Left lung (tissue), 10 donors: Measurements from ENCODE around the gene LARP1B. TPM values are rescaled to one million over a fixed set of nuclear protein-coding genes. Genes with fewer than 3 reads are reported as not detected.
"Not testable (repeated sequence)": the region's sequence is repeated elsewhere in the genome, so short reads cannot be mapped to it uniquely, and the experiment has no call there.

ENCODE experiments used
- ATAC-seq: fragments of 200-7000 bp; cut with Tn5 transposase; one replicate; pipeline ENCODE4 v1.9.1; 2020; ENCODE audit warnings: moderate library complexity
- DNase-seq, 4 donors: peaks; one replicate each; pipeline ENCODE4 v3.0.0-alpha.2; 2013 to 2020
- H3K27ac ChIP-seq, 2 donors: fragments of 200-600 bp; sonication (generic) in 1 of 2; one replicate each; pipeline versions ENCODE4 v1.5.0 to v1.8.0; 2020 to 2021
- H3K27me3 ChIP-seq, 2 donors: fragments of 200-600 bp; sonication (generic) in 1 of 2; one replicate each; pipeline versions ENCODE4 v1.5.0 to v1.8.0; 2020 to 2021
- H3K36me3 ChIP-seq, 2 donors: fragments of 200-600 bp; sonication (generic) in 1 of 2; one replicate each; pipeline versions ENCODE4 v1.5.0 to v1.8.0; 2020 to 2021
- H3K4me1 ChIP-seq, 2 donors: fragments of 200-600 bp; one replicate each; pipeline ENCODE4 v1.8.0; 2021
- H3K4me3 ChIP-seq, 2 donors: fragments of 200-600 bp; sonication (generic) in 1 of 2; one replicate each; pipeline versions ENCODE4 v1.5.0 to v1.8.0; 2020 to 2021; ENCODE audit warnings: mild to moderate bottlenecking in 1 of 2
- H3K9me3 ChIP-seq, 2 donors: fragments of 200-600 bp; sonication (generic) in 1 of 2; one replicate each; pipeline versions ENCODE4 v1.5.0 to v1.8.0; 2020 to 2021
- intact Hi-C, 2 donors: fragments of 100-400 bp; cut with DNase I; formaldehyde crosslinking; loops; one replicate each; pipeline versions ENCODE4 v1.11.2 to v1.14.2; 2022
- polyA plus RNA-seq, 6 donors: library from polyadenylated mRNA; unstranded; fragments of 120-200 nt; gene quantifications; one replicate each; pipeline ENCODE4 v1.2.1, GENCODE V29; 2013; ENCODE audit not compliant: insufficient read length in 6 of 6
- total RNA-seq, 2 donors: library from RNA; stranded (reverse); fragmentation: NEBNext Ultra II Directional; extraction: Animal tissue kit (Norgen Biotek cat#: 25700); gene quantifications; one replicate each; pipeline ENCODE4 v1.2.1, GENCODE V29; 2021
- TF ChIP-seq, protein P1 (sequence below), 2 donors: fragments of 200-600 bp; sonication (generic) in 1 of 2; IDR thresholded peaks; one replicate each; pipeline versions ENCODE4 v1.5.0 to v1.8.0; 2021; ENCODE audit warnings: antibody characterized with exemption in 2 of 2
- donor health status: DM: no; HTN: yes; CAD: no.
- donor health status: DM: no; HTN: no; CAD: no.

The LARP1B gene
- total and polyA plus RNA-seq, 8 donors, result 14.5 to 19.7 (median 17.2) TPM

DNA sequence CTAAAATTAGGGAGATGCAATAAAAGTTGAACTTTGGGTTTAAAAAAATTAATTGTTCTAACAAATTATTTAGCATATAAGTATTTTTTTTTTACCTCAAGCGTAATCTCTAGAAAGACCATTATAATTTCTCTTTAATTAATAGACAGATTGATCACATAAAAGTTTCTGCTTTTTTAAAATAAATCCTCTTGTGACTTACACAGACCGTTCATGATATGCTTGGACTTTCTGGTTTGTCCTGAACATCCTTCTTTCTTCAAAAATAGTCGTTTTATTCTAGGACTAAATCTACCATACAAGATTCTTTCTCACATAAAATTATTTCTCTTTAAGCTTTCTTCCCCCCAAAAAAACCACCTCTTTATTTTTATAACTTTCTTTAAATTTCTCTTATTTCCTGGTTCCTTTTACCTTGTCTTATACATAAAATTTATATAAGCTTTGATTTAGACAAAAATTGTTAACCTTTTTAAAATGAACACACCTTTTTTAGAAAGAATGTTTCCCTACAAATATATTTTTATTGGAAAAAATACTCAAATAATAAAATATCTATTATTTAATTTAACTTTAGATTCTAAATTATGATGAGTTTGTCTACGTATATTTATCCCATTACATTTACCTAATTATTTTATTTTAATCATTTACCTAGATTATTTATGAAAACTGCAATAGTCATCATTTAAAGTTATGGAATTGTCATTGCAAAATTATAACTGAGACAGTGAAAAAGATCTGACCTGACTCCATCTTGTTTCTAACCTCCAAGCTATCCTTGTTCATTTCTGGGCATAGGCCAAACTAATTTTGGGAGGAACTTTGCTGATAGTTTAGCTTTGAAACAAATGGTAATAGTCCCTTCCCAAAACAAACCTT, 188.9 kb downstream of the LARP1B start:
- ATAC-seq (no peak), DNase-seq (no peak)

DNA sequence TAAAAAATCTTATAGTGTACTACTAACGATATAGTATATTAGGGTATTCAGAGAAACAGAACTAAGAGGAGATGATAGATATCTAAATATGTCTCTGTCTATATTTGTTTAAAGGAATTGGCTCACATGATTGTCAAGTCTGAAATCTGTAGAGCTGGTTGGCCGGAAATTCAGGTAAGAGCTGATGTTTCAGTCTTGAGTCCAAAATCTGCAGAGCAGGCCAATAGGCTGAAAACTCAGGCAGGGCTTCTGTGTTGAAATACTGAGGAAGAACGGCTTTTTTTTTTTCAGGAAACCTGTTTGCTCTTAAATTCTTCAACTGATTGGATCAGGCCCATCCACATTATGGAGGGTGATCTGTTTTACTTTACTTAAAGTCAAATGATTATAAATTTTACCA, 194.8 kb downstream of the LARP1B start:
- ATAC-seq, result no peak
- intact Hi-C loops, result no loop called here
- no peak overlapping the region for H3K4me3 ChIP-seq

More for the DNA sequence above, 188.9 kb downstream of the LARP1B start:
- Histone ChIP-seq H3K9me3 (peaks cover 4 to 28% of the 10 kb centered on the region in 2 donors), H3K27me3 (no peaks in the 10 kb centered on the region), H3K4me3 (no peak overlapping the region), H3K4me1 (no peaks in the 10 kb centered on the region), H3K27ac (no peak overlapping the region), H3K36me3 (no peaks in the 10 kb centered on the region)
- intact Hi-C loops, result no loop called here
- TF ChIP-seq, protein P1, sequence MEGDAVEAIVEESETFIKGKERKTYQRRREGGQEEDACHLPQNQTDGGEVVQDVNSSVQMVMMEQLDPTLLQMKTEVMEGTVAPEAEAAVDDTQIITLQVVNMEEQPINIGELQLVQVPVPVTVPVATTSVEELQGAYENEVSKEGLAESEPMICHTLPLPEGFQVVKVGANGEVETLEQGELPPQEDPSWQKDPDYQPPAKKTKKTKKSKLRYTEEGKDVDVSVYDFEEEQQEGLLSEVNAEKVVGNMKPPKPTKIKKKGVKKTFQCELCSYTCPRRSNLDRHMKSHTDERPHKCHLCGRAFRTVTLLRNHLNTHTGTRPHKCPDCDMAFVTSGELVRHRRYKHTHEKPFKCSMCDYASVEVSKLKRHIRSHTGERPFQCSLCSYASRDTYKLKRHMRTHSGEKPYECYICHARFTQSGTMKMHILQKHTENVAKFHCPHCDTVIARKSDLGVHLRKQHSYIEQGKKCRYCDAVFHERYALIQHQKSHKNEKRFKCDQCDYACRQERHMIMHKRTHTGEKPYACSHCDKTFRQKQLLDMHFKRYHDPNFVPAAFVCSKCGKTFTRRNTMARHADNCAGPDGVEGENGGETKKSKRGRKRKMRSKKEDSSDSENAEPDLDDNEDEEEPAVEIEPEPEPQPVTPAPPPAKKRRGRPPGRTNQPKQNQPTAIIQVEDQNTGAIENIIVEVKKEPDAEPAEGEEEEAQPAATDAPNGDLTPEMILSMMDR (IDR thresholded peaks at IDR 0.05), result no peak

DNA sequence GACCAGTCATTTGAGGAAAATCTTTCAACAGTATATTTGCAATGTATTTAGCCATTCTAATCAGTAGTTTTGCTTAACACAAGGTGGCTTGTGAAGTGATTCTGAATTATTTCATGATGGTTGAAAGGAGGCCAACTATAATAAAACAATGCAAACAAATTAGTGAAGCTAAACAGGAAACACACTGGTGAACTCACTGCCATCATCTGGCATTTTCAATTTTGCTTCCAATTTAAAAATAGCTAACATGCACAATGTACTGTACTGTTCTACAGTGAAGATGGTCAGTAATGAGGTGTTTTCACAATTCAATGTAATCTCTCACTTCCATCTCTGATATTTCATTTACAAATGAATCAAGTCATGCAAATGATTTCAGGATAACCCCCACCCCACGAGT, 195.4 kb downstream of the LARP1B start:
- ATAC-seq (no peak), DNase-seq (no peak)
- intact Hi-C loops, result no loop called here
- H3K27ac ChIP-seq, result no peak overlapping the region
- TF ChIP-seq, protein P1 (IDR thresholded peaks at IDR 0.05), result no peak
- H3K36me3 ChIP-seq, result no peaks in the 10 kb centered on the region
- H3K4me1 ChIP-seq, result no peaks in the 10 kb centered on the region
- H3K27me3 ChIP-seq, result no peaks in the 10 kb centered on the region
- H3K4me3 ChIP-seq, result no peak overlapping the region
- H3K9me3 ChIP-seq, result no peaks in the 10 kb centered on the region

More for the DNA sequence above, 194.8 kb downstream of the LARP1B start:
- Histone ChIP-seq H3K9me3 (no peaks in the 10 kb centered on the region), H3K27me3 (no peaks in the 10 kb centered on the region), H3K27ac (no peak overlapping the region), H3K4me1 (no peaks in the 10 kb centered on the region), H3K36me3 (no peaks in the 10 kb centered on the region)
- TF ChIP-seq, protein P1 (IDR thresholded peaks at IDR 0.05), result no peak
- DNase-seq, result no peak

DNA sequence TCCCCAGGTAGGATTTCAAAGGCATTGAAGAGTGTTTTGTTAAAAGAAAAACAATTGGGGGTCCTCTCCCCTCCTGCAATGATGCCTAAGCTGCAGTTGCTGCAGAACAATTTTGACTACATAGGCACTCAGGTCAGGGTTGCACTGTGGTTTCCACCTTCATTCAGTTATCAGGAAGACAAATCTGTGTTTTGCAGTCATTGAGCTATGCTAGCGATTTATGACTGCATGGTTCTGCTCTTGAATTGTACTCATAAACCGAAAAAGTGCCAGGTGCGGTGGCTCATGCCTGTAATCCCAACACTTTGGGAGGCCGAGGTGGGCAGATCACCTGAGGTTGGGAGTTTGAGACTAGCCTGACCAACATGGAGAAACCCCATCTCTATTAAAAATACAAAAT, 197.1 kb downstream of the LARP1B start:
- H3K9me3 ChIP-seq, DNase-seq, H3K27me3 ChIP-seq, H3K4me3 ChIP-seq, intact Hi-C loops, ATAC-seq, H3K4me1 ChIP-seq, H3K36me3 ChIP-seq, H3K27ac ChIP-seq: not testable (repeated sequence)

DNA sequence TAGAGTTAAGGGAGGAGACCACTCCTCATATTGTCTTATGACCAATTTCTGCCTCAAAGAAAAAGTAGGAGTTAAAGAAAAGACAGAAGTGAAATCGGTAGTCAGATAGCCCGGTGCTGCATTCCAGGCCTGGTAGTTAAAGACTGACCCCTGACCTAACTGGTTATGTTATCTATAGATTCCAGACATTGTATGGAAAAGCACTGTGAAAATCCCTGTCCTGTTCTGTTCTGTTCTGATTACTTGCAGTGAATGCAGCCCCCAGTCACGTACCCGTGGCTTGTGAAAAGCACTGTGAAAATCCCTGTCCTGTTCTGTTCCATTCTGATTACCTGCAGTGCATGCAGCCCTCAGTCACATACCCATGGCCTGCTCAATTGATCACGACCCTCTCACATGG, 198.8 kb downstream of the LARP1B start:
- H3K4me3 ChIP-seq, DNase-seq, H3K27me3 ChIP-seq, intact Hi-C loops, ATAC-seq, H3K27ac ChIP-seq, H3K36me3 ChIP-seq, H3K4me1 ChIP-seq: not testable (repeated sequence)
- peaks cover 0 to 13% of the 10 kb centered on the region in 2 donors for H3K9me3 ChIP-seq

Other genes with a start within 250 kb of the LARP1B start
- gene PLK4, start 180.4 kb upstream of the LARP1B start, total RNA-seq, result 1 to 10 TPM; 4.7 to 5.8 TPM
- 10 to 100 TPM; 20.2 to 35.3 (median 27.9) TPM for gene PLK4, start 180.4 kb upstream of the LARP1B start, polyA plus RNA-seq
- 10 to 100 TPM; 18.3 to 21.5 TPM for gene MFSD8, start 96.1 kb upstream of the LARP1B start, total RNA-seq
- 10 to 100 TPM; 26.5 to 37.2 (median 31.4) TPM for gene MFSD8, start 96.1 kb upstream of the LARP1B start, polyA plus RNA-seq
- gene ABHD18, start 95.9 kb upstream of the LARP1B start, total RNA-seq, result 10 to 100 TPM; 11.9 to 15.9 TPM
- gene ABHD18, start 95.9 kb upstream of the LARP1B start, polyA plus RNA-seq, result 10 to 100 TPM; 16.3 to 22.4 (median 17.7) TPM
- 10 to 100 TPM; 59.7 to 77.3 TPM for gene PGRMC2, start 226.5 kb downstream of the LARP1B start, total RNA-seq
- 10 to 100 TPM; 72.5 to 84.5 (median 77.8) TPM for gene PGRMC2, start 226.5 kb downstream of the LARP1B start, polyA plus RNA-seq